Skeletal muscle satellite cell (primary cell): ENCODE measurements around the gene APOL6.

ENCODE experiments used
- H3K27me3 ChIP-seq: 2 replicates; pipeline ENCODE4 v1.7.0; 2013; ENCODE audit warnings: low read length; ENCODE audit not compliant: control insufficient read depth, insufficient read depth
- H3K36me3 ChIP-seq: 2 replicates; pipeline ENCODE4 v1.7.0; 2013; ENCODE audit warnings: mild to moderate bottlenecking, control low read depth, low read length; ENCODE audit not compliant: insufficient read depth
- H3K4me1 ChIP-seq: 2 replicates; pipeline ENCODE4 v1.7.0; 2013; ENCODE audit warnings: low read length; ENCODE audit not compliant: control insufficient read depth, insufficient read depth
- H3K4me2 ChIP-seq: 2 replicates; pipeline ENCODE4 v1.7.0; 2013; ENCODE audit warnings: mild to moderate bottlenecking, low read length
- H3K4me3 ChIP-seq: 2 replicates; pipeline ENCODE4 v1.7.0; 2013; ENCODE audit warnings: low read length
- H3K9ac ChIP-seq: 2 replicates; pipeline ENCODE4 v1.7.0; 2013; ENCODE audit warnings: mild to moderate bottlenecking, low read depth, low read length, moderate library complexity
- H3K9me3 ChIP-seq: replicated peaks from 2 replicates; pipeline ENCODE4 v1.7.0; 2013; ENCODE audit warnings: mild to moderate bottlenecking, control low read depth, low read length

APOL6 gene

GRCh38 chr22:35711336-35711735, 63.1 kb downstream of the APOL6 start:
- H3K4me1 ChIP-seq = no peaks in the 10 kb centered on the region
- no peak overlapping the region for H3K4me3 ChIP-seq
- H3K9ac ChIP-seq = no peak overlapping the region
- H3K9me3 ChIP-seq = no peaks in the 10 kb centered on the region
- H3K36me3 ChIP-seq = no peaks in the 10 kb centered on the region
- H3K27me3 ChIP-seq = peaks cover 9% of the 10 kb centered on the region
- no peak overlapping the region for H3K4me2 ChIP-seq

DNA sequence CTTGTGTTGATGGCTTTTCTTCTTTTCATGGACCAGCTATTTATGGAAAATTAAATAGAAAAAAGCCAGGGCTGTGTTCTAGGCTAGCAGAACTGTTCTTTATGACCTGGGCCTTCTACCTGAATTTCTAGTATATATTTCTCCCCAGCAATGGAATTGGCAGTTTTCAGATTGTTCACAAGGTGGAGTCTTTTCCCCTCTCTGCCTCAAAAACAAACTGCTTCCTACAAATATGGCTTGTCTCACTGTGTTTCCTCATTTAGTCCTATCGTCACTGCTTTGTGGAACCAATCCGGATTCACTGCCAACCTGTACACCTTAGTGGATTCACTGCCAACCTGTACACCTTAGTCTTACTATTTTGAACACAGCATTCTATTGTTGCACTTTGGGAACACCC, 64.4 kb downstream of the APOL6 start:
- Histone ChIP-seq H3K4me1 (no peaks in the 10 kb centered on the region), H3K9me3 (no peaks in the 10 kb centered on the region), H3K36me3 (no peaks in the 10 kb centered on the region), H3K4me2 (no peak overlapping the region), H3K9ac (no peak overlapping the region), H3K4me3 (no peak overlapping the region), H3K27me3 (peaks cover 9% of the 10 kb centered on the region)

DNA sequence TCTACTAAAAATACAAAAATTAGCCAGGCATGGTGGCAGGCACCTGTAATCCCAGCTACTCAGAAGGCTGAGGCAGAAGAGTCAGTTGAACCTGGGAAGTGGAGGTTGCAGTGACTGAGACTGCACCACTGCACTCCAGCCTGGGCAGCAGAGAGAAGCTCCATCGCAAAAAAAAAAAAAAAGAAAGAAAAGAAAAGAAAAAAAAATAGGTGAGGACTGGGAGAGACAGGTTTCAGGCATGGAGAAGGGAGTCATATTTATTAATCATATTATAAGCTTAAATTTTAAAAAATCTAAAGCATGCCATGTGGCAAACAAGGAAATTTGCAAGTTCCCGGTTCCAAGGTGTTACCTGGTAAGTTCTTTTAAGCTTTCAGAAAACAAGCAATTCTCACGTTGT, 69.3 kb downstream of the APOL6 start, which contains the start of gene APOL5:
Gene APOL5, plus strand, starts transcription at position 301 of the 400 bp plus-strand sequence. Its CDS starts 0 bp downstream, at position 301.
- peaks cover 13% of the 10 kb centered on the region for H3K27me3 ChIP-seq

More for the DNA sequence above, 69.3 kb downstream of the APOL6 start, which contains the start of gene APOL5:
- Histone ChIP-seq H3K4me2 (no peak within 1 kb of the TSS), H3K4me1 (no peaks in the 10 kb centered on the region), H3K9ac (no peak within 1 kb of the TSS), H3K36me3 (no peaks in the 10 kb centered on the region), H3K4me3 (no peak within 1 kb of the TSS), H3K9me3 (no peaks in the 10 kb centered on the region)
